Cerebellar cortex (tissue), 1 donor: ENCODE results near the gene COL6A2.
"Not testable (repeated sequence)": the region's sequence is repeated elsewhere in the genome, so short reads cannot be mapped to it uniquely, and the experiment has no call there.

Experiments used
- DNase-seq: peaks from one replicate; pipeline ENCODE4 v3.0.0-alpha.2; 2015; ENCODE audit warnings: low spot score

The COL6A2 gene

GRCh38 chr21:46061063-46061462 lies 36.8 kb upstream of the COL6A2 start:
- DNase-seq, result no peak

DNA sequence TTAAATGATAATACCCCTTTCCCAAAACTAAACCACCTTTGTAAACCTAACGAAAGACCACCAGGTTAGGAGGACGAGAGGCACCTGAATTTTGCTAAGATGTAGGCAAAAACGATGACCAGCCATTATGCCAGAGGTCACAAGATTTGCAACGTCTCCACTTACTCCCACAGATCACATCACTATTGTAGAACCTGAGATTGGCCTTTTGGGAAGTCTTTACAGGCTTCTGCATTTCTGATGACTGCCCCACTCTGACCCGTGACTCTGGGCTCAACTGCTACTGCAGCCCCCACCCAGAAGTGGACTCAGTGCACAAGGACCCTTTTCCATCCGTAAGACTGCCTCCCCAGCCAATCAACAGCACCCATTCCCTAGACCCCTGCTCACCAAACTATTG lies 36.4 kb upstream of the COL6A2 start:
- no peak for DNase-seq

- DNase-seq, result no peak
These were observed 36.0 kb upstream of the COL6A2 start for GRCh38 chr21:46061950-46062349.

GRCh38 chr21:46062471-46063211 lies 35.3 kb upstream of the COL6A2 start:
- no peak for DNase-seq

DNA sequence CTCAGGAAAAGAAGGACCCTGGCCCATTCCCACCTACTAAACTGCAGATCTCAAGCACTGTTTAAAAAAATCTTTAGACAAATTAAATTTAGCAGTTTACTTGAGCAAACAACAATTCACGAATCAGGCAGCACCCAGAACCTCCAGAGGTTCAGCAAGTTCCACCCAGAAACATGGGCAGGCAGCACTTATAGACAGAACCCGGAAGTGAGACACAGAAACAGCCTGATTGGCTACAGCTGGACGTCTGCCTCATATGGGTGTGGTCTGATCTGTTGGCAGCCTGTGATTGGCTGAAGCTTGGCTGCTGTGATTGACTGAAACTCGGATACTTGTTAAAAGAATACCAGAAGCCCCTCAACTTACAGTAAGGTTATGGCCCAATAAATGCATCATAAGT lies 34.7 kb upstream of the COL6A2 start:
- no peak for DNase-seq

GRCh38 chr21:46063734-46064680 lies 33.9 kb upstream of the COL6A2 start:
- DNase-seq, result no peak

DNA sequence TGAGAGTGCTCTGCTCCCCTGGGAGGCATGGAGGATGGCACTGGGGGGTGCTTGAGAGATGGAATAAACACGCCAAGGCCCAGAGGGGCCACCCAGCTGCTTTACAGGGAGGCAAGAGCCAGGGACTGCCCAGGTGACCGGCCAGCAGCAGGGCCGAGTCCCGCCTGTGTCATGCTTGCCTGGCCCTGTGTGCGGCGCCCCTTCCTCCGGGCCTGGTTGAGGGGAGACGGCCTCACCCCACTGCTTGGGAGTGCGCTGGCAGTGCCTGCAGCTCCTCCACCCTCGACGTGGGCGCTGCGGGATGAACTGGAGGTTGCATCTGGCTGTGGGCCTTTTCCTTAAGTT lies 33.1 kb upstream of the COL6A2 start:
- DNase-seq, result no peak

DNA sequence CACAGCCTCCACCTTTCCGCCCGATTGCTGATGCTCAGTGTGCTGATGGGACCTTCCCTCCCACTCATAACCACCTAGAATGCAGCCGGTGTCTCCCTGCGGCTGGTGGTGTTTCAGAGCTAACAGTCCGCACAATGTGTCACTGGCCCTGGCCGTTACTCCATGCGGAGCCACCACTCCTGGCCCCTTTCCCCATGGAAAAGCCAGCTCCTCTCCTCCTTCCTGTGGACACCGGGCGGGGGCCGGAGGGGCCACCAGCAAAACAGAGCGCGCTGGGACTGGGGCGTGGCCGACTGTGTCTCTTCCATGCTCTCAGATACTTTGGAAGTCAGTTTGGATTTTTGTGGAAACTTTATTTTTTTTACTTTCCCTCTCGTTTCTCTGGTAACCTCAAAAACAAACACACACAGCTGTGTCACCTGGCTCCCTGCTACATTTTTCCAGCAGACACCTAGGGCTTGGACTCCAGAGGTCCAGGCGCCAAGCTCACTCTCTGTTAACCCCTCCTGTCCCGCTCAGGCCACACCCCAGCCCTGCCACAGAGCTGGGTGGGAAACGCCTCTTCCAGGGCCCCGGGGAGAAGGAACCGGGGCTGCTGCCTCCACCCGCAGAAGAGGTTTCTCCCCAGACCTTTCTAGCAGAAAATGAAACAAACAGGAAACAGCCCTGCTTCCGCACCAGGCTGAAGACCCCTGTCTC lies 32.5 kb upstream of the COL6A2 start:
- no peak for DNase-seq

GRCh38 chr21:46065914-46066551 lies 31.9 kb upstream of the COL6A2 start:
- DNase-seq, result no peak

GRCh38 chr21:46066591-46067331 lies 31.2 kb upstream of the COL6A2 start:
- DNase-seq, result no peak

DNA sequence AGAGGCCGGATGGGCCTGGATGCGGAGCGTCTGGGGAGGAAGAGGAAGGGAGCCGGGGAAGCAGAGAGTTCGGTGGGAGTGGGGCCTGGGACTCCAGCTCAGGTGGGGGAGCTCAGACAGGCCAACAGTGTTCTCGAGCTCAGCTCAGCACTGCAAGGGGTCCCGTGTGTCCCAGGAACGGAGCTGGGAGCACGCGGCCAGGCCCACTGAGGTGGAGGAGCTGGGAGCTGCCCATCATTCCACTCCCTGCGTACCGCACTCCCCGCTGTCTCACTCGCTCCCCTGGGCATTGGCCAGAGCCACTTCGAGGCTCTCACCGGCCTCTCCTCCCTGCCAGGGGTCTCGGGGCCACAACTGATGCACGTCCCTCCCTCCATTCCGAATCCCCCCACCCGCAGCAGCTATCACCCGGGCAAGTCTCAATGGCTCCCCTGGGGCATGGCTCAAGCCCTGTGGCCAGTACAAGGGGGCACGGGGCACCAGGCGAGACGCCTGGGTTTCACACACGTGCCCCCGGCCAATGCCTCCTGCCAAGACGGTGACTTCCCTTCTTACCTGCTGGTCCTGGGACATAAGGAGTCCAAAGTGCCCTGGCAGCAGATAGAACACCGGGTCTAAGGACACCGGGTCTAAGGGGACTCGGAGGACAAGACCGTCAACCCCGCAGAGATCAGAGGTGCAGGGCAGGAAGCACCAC lies 30.3 kb upstream of the COL6A2 start:
- DNase-seq, result no peak

DNA sequence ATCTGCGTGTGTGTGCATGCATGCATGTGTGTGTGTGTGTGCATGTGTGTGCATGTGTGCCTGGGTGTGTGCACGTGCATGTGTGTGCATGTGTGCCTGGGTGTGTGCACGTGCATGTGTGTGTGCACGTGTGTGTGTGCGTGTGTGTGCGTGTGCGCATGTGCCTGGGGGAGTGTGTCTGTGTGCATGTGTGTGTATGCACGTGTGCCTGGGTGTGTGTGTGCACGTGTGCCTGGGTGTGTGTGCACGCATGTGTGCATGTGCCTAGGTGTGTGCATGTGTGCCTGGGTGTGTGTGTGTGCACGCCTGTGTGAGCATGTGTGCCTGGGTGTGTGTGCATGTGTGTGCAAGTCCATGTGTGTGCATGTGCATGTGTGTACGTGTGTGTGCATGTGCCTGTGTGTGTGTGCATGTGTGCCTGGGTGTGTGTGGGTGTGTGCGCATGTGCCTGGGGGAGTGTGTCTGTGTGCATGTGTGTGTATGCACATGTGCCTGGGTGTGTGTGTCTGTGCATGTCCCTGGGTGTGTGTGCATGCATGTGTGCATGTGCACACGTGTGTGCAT lies 29.3 kb upstream of the COL6A2 start:
- no peak for DNase-seq

GRCh38 chr21:46069166-46069565 lies 28.7 kb upstream of the COL6A2 start:
- no peak for DNase-seq

- DNase-seq, result no peak
These were observed 28.1 kb upstream of the COL6A2 start for GRCh38 chr21:46069719-46070279.

DNA sequence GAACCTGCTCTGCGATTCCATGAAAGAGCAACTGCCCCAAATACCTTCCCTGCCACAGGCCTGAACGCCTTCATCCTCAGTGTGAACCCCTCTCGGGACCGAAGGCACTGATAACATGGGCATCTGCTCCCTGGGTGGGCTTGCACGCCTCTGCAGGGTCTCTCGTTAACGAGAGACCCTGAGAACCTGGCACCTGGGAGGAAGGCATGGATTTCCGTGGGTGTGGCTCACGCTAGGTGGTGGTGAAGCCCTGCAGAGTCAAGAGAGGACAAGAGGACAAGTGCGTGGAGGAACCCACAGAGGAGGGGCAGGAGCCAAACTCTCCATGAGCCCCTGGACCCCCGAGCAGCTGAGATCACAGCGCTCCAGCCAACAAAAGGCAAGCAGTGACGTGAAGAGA lies 26.8 kb upstream of the COL6A2 start:
- no peak for DNase-seq

- not testable (repeated sequence) for DNase-seq
These were observed 21.2 kb upstream of the COL6A2 start for GRCh38 chr21:46076724-46077123.

DNA sequence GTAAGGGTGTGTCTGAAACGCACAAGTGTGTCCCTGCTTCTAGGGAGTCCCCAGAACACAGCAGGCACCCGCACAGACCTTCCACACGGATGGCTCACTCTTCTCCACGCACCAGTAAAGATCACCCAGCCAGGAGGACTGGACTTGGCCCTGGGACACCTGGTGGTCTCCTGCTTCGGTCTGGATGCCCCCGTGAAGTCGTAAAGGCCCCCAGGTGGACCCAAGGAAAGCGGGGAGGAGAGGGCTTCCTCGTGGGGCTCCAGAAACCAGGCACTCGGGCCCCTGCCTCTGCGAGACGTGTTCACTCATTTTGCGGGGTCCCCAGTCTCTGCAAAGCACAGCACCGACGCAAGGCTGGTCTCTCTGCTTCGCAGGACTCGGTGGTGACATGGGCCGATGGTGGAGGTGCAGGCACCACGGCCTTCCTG lies 20.2 kb upstream of the COL6A2 start:
- no peak for DNase-seq

DNA sequence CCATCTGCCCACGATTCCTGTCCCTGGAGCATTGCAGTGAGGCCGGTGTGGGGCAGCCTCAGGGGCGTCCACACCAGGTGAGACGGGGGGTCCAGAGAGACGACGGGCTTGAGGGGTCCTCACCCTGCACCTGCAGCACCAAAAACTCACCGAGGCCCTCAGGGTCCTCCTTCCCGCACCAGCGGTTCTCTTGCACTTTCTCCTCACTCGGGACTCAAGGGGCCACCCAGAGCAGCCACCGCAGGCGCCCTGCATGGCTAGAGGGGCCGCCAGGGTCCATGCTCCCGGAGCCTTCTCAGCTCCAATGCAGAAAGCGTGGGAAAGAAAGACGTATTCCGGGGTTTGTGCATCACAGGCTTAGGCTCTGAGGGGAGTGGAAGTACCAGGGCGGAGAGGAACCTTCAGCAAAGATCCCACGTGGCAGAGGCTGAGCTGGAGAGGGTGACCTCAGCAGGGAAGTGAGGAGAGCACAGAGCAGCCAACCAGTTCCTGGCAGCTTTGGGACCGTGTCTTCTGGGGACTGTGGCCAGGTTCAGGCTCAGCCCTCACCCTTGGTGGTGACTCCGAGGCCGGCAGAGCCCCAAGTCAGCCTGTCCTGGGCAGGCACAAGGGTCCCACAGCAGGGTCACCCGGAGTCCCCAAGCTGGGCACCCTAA lies 19.5 kb upstream of the COL6A2 start:
- no peak for DNase-seq

- DNase-seq, result no peak
These were observed 18.9 kb upstream of the COL6A2 start for GRCh38 chr21:46078978-46079351.
